Loucy (cell line): ENCODE measurements around the gene MRO.

Experiments used
- H2AFZ ChIP-seq: fragments of 200-600 bp; sonication (generic); 2 replicates; pipeline ENCODE4 v1.6.0; 2016; ENCODE audit warnings: antibody characterized with exemption, mild to moderate bottlenecking, low read length, moderate library complexity
- H3F3A ChIP-seq: fragments of 200-600 bp; 2 replicates; pipeline ENCODE4 v1.6.0; 2016; ENCODE audit warnings: antibody characterized with exemption, low read depth, mild to moderate bottlenecking
- H3K27me3 ChIP-seq: fragments of 200-600 bp; sonication (generic); 2 replicates; pipeline ENCODE4 v1.6.1; 2014; ENCODE audit warnings: low read length, mild to moderate bottlenecking; ENCODE audit not compliant: insufficient read depth, poor library complexity, severe bottlenecking
- H3K36me3 ChIP-seq: fragments of 200-600 bp; sonication (generic); 2 replicates; pipeline ENCODE4 v1.6.1; 2016; ENCODE audit warnings: low read length; ENCODE audit not compliant: insufficient read depth
- H3K4me1 ChIP-seq: fragments of 200-600 bp; sonication (generic); 2 replicates; pipeline ENCODE4 v1.5.1; 2014; ENCODE audit warnings: low read length, mild to moderate bottlenecking; ENCODE audit not compliant: insufficient read depth, poor library complexity, severe bottlenecking
- H3K4me2 ChIP-seq: fragments of 200-600 bp; sonication (generic); 2 replicates; pipeline ENCODE4 v1.6.0; 2014; ENCODE audit warnings: antibody characterized with exemption, low read length, low read depth, mild to moderate bottlenecking; ENCODE audit not compliant: poor library complexity, severe bottlenecking
- H3K4me3 ChIP-seq: fragments of 200-600 bp; sonication (generic); 2 replicates; pipeline ENCODE4 v1.5.1; 2014; ENCODE audit warnings: low read length, mild to moderate bottlenecking, mixed read lengths; ENCODE audit not compliant: poor library complexity, severe bottlenecking
- H3K79me2 ChIP-seq: fragments of 200-600 bp; sonication (generic); 2 replicates; pipeline ENCODE4 v1.6.1; 2014; ENCODE audit warnings: low read length; ENCODE audit not compliant: insufficient read depth
- H3K9ac ChIP-seq: fragments of 200-600 bp; sonication (generic); 2 replicates; pipeline ENCODE4 v1.6.0; 2014; ENCODE audit warnings: mild to moderate bottlenecking, low read depth, low read length, moderate library complexity; ENCODE audit not compliant: poor library complexity, severe bottlenecking
- H3K9me2 ChIP-seq: fragments of 200-600 bp; sonication (generic); replicated peaks from 2 replicates; pipeline ENCODE4 v1.6.1; 2016; ENCODE audit warnings: low read depth, low read length, mixed read lengths
- H3K9me3 ChIP-seq: fragments of 200-600 bp; sonication (generic); 2 replicates; pipeline ENCODE4 v1.6.1; 2014; ENCODE audit warnings: mild to moderate bottlenecking, antibody characterized with exemption, low read length, low read depth; ENCODE audit not compliant: insufficient read depth
- H4K20me1 ChIP-seq: fragments of 200-600 bp; sonication (generic); 2 replicates; pipeline ENCODE4 v1.6.0; 2014; ENCODE audit warnings: antibody characterized with exemption, low read length, mild to moderate bottlenecking; ENCODE audit not compliant: insufficient read depth, poor library complexity, severe bottlenecking
- CTCF ChIP-seq: fragments of 200-600 bp; sonication (generic); conservative IDR thresholded peaks from 2 replicates; pipeline ENCODE4 v1.5.1; 2014; ENCODE audit warnings: mild to moderate bottlenecking, antibody characterized with exemption, low read length
- EZH2phosphoT487 ChIP-seq: fragments of 200-600 bp; IDR thresholded peaks from 2 replicates; pipeline ENCODE4 v1.6.1; 2018; ENCODE audit warnings: antibody characterized with exemption, mild to moderate bottlenecking, moderate library complexity, borderline replicate concordance

MRO gene

DNA sequence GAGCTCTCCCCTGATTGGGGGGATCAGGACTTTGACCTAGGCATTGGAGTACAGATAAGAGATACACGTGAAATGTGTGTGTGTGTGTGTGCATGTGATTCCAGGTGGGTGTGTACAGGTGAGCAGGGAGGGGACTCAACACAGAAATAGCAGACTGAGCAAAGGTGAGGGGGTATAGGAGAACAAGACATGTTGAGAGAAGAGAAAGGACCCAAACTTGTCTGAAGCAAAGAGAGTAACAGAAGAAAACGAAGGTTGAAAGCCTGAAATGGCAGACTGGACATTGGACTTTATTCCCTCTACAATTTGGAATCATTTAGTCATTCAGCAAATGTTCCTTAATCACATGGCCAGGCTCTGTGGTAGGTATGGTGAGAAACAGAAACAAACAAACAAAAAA lies 23.3 kb downstream of the MRO start:
- Histone ChIP-seq H3K9me3 (no peaks in the 10 kb centered on the region), H3K27me3 (no peaks in the 10 kb centered on the region), H3K4me2 (no peak overlapping the region), H4K20me1 (no peaks in the 10 kb centered on the region), H3K4me1 (no peaks in the 10 kb centered on the region), H3K4me3 (no peak overlapping the region), H3K9ac (no peak overlapping the region), H2AFZ (no peak overlapping the region), H3K9me2 (no peaks in the 10 kb centered on the region), H3K79me2 (no peaks in the 10 kb centered on the region), H3K36me3 (no peaks in the 10 kb centered on the region), H3F3A (no peaks in the 10 kb centered on the region)
- TF ChIP-seq EZH2phosphoT487: no peak
- no peak for TF ChIP-seq CTCF

DNA sequence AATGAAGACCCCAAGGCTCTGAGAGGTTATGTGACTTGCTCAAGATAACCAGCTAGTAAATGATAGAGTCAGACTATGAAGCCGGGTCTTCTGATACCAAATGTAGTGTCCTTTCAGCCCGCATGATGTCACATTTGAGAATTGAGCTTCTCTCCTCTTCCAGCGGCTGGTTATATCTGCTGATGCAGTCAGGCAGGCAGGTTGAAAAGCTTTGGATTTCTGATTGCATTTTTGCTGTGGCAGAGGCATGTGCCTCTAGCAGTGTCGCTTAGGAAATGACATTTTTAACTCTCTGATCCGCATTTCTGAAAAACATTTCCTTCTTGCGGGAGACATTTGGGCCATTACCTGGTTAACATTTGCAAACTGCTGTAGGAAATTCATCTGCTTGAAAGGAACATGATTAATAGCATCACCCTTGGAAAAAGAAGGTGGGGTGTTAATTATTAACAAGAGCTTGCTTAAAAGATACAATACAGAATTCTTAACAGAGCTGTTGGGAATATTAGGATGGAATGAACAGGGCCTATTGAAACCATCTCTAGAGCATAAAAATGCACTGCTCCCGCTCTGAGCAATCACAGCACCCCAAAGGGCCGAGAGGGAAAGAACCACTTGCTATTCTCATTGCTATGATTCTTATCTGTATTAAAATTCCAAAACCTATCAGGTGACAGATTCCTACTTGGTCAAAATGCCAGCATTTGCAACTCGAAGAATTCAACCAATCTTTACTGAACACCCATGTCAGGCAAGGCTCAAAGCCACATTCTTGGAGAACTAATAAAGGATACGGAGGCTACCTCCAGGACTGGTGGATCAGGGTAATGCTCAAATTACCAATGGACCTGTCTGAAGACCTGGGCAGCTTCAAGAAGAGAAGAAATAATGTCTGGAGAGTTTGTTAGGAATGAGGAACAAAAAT lies 25.9 kb downstream of the MRO start:
- Histone ChIP-seq H3K27me3 (no peaks in the 10 kb centered on the region), H3K36me3 (no peaks in the 10 kb centered on the region), H3K9me2 (no peaks in the 10 kb centered on the region), H2AFZ (no peak overlapping the region), H3K79me2 (no peaks in the 10 kb centered on the region), H3K9me3 (no peaks in the 10 kb centered on the region), H3K4me1 (no peaks in the 10 kb centered on the region), H3F3A (no peaks in the 10 kb centered on the region), H4K20me1 (no peaks in the 10 kb centered on the region), H3K4me2 (no peak overlapping the region), H3K9ac (no peak overlapping the region), H3K4me3 (no peak overlapping the region)
- TF ChIP-seq EZH2phosphoT487: no peak
- TF ChIP-seq CTCF: no peak

DNA sequence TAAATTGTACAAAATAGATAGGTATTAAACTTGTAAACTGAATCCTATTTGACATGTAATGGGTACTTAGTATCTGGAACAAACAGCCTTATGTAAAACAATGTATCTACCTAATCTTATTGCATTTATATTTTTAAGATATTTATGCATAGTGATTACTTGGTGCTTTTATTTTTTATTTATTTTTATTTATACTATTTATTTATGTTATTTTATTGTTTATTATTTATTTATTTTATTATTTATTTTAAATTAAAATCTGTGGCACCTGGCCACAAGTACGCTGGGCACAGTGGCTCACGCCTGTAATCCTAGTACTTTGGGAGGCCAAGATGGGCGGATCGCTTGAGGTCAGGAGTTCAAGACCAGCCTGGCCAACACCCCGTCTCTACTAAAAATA lies 26.9 kb downstream of the MRO start:
- H3K4me3 ChIP-seq: no peak overlapping the region
- no peak for TF ChIP-seq EZH2phosphoT487
- no peak for TF ChIP-seq CTCF
- H2AFZ ChIP-seq: no peak overlapping the region
- no peaks in the 10 kb centered on the region for H3K27me3 ChIP-seq
- no peaks in the 10 kb centered on the region for H3K36me3 ChIP-seq
- no peaks in the 10 kb centered on the region for H3K9me3 ChIP-seq
- no peak overlapping the region for H3K4me2 ChIP-seq
- H3K9me2 ChIP-seq: no peaks in the 10 kb centered on the region
- H3K79me2 ChIP-seq: no peaks in the 10 kb centered on the region
- no peaks in the 10 kb centered on the region for H4K20me1 ChIP-seq
- H3K4me1 ChIP-seq: no peaks in the 10 kb centered on the region
- H3K9ac ChIP-seq: no peak overlapping the region
- H3F3A ChIP-seq: no peaks in the 10 kb centered on the region
